SKM-1 (cell line): Measurements from ENCODE around the gene GRB2.
A peak's percentile ranks its signal among the peaks of the same experiment; 100 is the strongest.
"Not testable (repeated sequence)": the region's sequence is repeated elsewhere in the genome, so short reads cannot be mapped to it uniquely, and the experiment has no call there.

Source experiments
- DNase-seq: peaks from one replicate; lab custom pipeline; 2025; ENCODE audit not compliant: unreplicated experiment; lab: John Stamatoyannopoulos, UW

GRB2 gene

DNA sequence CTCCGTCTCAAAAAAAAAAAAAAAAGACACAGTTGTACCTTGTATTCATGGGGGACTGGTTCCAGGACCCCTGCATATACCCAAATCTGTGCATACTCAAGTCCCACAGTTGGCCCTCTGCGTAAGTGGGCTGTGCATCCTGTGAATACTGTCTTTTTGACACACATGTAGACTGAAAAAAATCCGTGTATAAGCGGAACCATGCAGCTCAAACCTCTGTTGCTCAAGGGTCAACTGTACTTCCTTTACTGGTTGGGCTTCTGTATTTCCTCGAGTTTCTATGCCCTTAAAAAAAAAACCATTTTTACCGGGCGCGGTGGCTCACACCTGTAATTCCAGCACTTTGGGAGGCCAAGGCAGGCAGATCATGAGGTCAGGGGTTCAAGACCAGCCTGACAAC lies 52.3 kb downstream of the GRB2 start:
- DNase-seq, result no peak

DNA sequence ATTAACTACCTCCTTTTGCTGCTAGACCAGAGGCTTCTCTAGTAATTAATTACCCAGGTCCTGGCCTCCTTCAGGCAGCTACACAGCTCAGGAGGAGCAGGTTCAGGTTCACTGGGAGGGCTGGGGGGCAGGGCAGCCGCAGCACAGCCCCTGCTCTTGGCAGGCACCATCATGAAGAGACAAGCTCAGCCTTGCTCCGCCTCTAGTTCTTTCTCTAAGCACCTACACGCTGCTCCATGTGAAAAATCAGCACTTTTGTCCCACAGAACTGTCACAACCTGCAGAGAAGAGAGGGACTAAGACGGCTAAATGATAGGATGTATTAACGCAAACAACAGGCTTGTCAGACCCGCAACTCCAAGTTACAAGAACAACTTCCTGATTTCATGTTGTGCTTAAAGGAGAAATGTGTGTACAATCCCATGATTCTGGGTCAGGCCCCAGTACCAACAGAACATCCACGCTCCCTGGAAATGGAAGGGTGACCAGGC lies 53.4 kb downstream of the GRB2 start:
- DNase-seq, result no peak

DNA sequence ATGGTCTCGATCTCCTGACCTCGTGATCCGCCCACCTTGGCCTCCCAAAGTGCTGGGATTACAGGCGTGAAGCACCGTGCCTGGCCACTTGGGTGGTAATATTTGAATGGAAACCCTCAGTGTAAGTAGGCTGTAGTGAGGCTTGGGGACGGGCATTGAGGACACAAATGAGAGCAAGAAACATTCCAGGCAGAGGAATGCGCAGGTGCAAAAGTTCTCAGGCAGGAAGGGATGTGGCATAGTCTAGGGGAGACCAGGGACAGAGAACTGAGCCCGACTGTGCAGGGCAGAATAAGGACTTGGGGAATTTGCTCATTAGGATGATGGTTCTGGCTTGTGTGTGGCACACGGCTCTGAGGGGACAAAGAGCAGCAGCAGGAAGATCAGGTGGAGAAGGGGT lies 54.8 kb downstream of the GRB2 start:
- DNase-seq, result no peak

DNA sequence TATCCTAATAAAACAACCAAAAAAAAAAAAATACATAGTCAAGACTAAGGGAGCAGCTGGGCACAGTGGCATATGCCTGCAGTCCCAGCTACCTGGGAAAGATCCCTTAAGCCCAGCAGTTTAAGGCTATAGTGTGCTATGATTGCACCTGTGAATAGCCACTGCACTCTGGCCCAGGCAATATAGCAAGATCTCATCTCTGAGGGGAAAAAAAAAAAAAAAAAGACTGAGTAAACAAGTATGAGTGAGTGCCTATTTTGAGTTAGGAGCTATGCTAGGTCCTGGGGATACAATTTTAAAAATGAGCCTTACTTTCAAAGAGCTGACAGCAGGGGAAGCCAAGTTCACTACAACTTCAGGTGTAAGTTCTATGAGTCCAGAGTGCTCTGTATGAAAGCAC lies 55.4 kb downstream of the GRB2 start:
- DNase-seq, result no peak

DNA sequence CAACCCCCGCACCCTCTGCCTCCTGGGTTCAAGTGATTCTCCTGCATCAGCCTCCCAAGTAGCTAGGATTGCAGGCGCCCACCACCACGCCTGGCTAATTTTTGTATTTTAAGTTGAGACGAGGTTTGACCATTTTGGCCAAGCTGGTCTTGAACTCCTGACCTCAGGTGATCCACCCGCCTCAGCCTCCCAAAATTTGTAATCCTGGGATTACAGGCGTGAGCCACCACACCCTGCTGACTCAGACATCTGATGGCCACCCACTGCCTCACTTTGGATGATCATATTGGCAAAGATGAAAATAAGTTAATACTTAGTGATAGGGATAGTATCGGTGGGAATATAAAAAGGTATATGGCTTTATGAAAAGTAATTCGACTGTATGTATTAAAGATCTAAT lies 55.9 kb downstream of the GRB2 start:
- no peak for DNase-seq

DNA sequence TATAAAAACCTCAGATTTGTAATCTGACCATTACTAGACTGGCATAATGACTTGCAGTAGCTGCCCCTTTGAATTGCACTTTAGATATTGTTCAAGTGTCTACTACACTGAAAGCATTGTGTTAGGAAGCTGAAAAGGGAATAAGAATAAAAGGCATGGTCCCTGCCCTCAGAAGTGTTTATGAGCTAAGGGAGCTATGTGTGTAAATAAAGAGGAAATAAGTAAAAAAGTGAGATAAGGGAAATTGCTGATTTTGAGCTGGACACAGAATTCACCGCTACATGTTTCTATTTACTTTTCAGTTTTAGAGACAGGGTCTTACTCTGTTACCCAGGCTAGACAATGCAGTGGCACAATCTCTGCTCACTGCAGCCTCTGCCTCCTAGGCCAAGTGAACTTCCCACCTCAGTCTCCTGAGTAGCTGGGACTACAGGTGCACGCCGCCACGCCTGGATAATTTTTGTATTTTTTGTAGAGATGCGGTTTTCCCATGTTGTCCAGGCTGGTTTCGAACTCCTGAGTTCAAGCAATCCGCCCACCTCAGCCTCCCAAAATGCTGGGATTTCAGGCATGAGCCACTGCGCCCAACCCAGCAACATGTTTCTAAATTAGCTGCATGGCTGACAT lies 57.0 kb downstream of the GRB2 start:
- no peak for DNase-seq

GRCh38 chr17:75346906-75347305 lies 58.6 kb downstream of the GRB2 start:
- DNase-seq, result no peak

GRCh38 chr17:75346368-75346767 lies 59.1 kb downstream of the GRB2 start:
- DNase-seq, result not testable (repeated sequence)

- peak; percentile 12 for DNase-seq
Measured at GRCh38 chr17:75345514-75346167, 59.8 kb downstream of the GRB2 start.

DNA sequence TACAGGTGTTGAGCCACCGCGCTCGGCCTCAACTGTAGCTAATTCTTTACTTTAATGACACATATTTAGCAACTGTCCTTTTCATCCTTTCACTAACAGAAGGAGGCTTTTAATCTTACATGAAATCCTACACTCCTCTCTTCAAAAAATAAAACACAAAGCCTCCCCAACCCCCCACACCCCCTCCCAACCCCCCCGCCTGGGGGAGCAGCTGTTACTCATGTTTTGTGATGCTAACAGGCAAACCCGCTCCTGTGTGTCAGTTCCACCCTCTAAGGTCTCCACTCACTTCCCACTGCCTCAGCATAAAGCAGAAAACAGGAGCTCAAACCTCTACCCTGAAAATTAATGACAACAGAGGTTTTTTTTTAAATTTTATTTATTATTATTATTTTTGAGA lies 60.8 kb downstream of the GRB2 start:
- DNase-seq, result no peak

GRCh38 chr17:75342996-75343395 lies 62.5 kb downstream of the GRB2 start:
- DNase-seq, result no peak

GRCh38 chr17:75341784-75342486 lies 63.5 kb downstream of the GRB2 start:
- no peak for DNase-seq

DNA sequence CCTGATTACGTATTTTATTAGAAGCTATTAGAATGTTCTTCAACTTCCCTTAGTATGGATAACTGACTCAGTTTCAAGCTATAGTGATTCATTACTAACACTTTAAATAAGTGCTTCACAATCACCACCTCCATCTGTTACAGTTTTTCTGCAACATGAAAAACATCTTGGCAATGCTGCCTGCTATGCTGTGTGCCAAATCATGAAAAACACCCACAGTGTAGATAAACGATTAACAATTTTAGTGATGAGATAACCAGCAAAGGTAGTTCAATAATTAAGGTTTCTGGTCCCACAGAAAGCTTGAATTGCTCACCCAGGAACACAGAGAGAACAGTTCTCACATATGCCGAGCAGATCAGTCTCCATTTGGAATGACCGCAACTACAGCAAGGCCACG lies 64.8 kb downstream of the GRB2 start:
- no peak for DNase-seq

DNA sequence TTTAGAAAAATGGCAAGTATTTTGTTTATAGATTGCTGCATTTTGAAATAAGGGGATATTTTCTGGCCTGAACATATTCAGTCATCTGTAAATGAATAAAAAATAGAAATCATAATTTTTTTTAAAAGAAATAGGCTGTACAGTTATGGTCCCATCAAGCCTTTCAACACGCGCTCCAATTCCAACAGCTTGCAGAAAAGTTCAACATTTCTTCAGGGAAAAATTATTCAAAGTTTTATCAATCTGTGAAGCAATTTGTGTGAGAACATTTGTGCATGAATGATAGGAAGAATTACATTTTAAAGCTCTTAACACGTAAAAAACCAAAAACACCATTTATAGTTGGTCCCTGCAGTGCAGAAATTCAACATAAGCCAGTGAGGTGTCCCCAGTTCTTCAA lies 65.5 kb downstream of the GRB2 start:
- no peak for DNase-seq

GRCh38 chr17:75338335-75338734 lies 67.1 kb downstream of the GRB2 start:
- DNase-seq, result no peak

- no peak for DNase-seq
Measured at GRCh38 chr17:75335315-75335714, 70.2 kb downstream of the GRB2 start.

DNA sequence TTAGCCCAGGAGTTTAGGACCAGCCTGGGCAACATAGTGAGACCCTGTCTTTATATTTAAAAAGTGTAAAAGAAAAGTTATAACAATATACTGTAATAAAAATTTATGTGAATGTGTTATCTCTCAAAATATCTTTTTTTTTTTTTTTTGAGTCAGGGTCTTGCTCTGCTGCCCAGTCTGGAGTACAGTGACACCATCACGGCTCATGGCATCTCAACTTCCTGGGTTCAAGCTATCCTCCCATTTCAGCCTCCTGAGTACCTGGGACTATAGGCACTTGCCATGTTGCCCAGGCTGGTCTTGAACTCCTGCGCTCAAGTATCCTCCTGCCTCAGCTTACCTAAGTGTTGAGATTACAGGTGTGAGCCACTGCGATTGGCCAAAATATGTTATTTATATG lies 70.8 kb downstream of the GRB2 start:
- DNase-seq, result no peak

- no peak for DNase-seq
Measured at GRCh38 chr17:75331671-75332070, 73.8 kb downstream of the GRB2 start.

DNA sequence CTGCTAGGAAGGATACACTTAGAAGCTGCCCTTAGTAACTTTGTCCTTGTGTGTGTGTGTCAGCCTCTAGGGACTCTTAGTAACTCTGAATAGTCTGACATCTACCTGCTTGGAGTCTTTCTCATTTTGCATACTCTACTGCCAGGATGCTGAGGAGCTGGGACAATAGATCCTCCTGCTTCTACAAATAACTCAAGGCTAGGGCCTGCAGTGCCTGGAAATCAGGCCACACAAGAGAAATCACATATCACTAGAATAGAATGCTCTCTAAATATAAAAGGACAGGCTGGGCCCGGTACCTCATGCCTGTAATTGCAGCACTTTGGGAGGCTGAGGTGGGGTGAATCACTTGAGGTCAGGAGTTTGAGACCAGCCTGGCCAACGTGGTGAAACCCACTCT lies 77.7 kb downstream of the GRB2 start:
- no peak for DNase-seq

- DNase-seq, result peak; percentile 37
Measured at GRCh38 chr17:75326226-75326848, 79.1 kb downstream of the GRB2 start.

DNA sequence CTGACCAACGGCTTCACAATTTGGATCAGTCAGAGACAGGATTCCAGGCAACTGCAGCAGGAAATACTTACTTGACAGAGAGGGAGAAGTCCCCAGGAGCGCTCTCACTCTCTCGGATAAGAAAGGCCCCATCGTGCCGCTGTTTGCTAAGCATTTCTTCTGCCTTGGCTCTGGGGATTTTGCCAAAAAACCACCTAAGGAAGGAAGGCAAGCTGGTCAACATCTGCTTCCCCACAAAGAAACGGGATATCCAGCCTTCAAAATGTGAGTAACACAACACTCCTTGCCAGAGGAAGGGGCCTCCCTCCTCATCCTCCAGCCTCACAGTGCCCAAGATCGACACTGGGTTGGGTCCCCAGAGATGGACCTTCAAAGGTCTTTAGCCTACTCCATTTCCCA lies 79.7 kb downstream of the GRB2 start:
- DNase-seq, result no peak

DNA sequence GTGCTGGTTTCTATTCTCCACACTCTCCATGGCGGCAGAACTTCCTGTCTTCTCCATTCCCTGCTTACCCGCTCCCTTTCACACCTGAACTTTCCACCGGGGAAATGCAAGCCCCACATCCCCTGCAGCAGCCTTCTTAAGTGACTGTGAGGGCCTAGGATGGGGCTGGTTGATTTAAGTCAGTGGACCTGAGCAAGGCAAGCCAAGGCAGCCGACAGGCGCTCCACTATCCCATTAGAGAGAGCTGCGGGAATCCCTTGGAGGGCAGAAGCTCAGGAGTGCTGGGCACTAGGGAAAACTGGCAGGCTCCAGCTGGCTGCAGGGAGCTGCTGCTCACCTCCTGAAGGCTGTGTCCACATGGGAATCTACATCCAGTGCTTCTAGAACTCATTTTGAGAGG lies 80.1 kb downstream of the GRB2 start:
- DNase-seq, result no peak
